Panc1 (cell line): Measurements from ENCODE around the gene STXBP5. TPM values are rescaled to one million over a fixed set of nuclear protein-coding genes. Genes with fewer than 3 reads are reported as not detected.

ENCODE experiments used
- ATAC-seq: fragments of 200-7000 bp; cut with Tn5 transposase; 2 replicates; pipeline ENCODE4 v1.9.1; 2020; ENCODE audit warnings: mild to moderate bottlenecking, moderate library complexity
- BruUV-seq: library from RNA; stranded (reverse); fragments of 400-500 nt; replicated peaks from 2 replicates; lab custom pipeline; 2021; lab: Mats Ljungman, UMichigan
- CTCF ChIA-PET: fragments of 300-600 bp; sonication (Branson Sonifier 250); formaldehyde crosslinking; loops from one replicate; lab custom pipeline; 2022; ENCODE audit warnings: antibody characterized with exemption; lab: Charles Lee
- POLR2A ChIA-PET: fragments of 300-600 bp; sonication (Branson Sonifier 250); formaldehyde crosslinking; loops from one replicate; lab custom pipeline; 2022; ENCODE audit warnings: antibody characterized with exemption; lab: Charles Lee
- DNase-seq: peaks from one replicate; pipeline ENCODE4 v3.0.0-alpha.2; 2010; ENCODE audit warnings: low read depth, low spot score
- H3K27ac ChIP-seq: 2 replicates; pipeline ENCODE4 v1.5.1; 2011; ENCODE audit warnings: mild to moderate bottlenecking, low read length, inconsistent platforms
- H3K27me3 ChIP-seq: fragments of 200-500 bp; sonication (Bioruptor generic); 2 replicates; pipeline ENCODE4 v1.6.0; 2014; ENCODE audit warnings: low read length, inconsistent platforms; ENCODE audit not compliant: control insufficient read depth, insufficient read depth
- H3K36me3 ChIP-seq: fragments of 200-500 bp; sonication (Bioruptor generic); 2 replicates; pipeline ENCODE4 v1.5.1; 2014; ENCODE audit warnings: inconsistent platforms, mild to moderate bottlenecking, low read length, moderate library complexity; ENCODE audit not compliant: control insufficient read depth, insufficient read depth
- H3K4me1 ChIP-seq: 2 replicates; pipeline ENCODE4 v1.5.1; 2011; ENCODE audit warnings: inconsistent platforms, mild to moderate bottlenecking, low read length, moderate library complexity; ENCODE audit not compliant: control insufficient read depth, insufficient read depth
- H3K4me3 ChIP-seq, 2 experiments: 2 replicates each; pipeline ENCODE4 v1.5.1; 2011 to 2012; ENCODE audit warnings: low read depth in 2 of 2, low read length in 2 of 2, mild to moderate bottlenecking in 2 of 2, inconsistent platforms in 1 of 2, moderate library complexity in 1 of 2
- H3K9me3 ChIP-seq: fragments of 200-500 bp; sonication (Bioruptor generic); 2 replicates; pipeline ENCODE4 v1.5.1; 2014; ENCODE audit warnings: low read depth, mild to moderate bottlenecking, inconsistent platforms, low read length, moderate library complexity; ENCODE audit not compliant: control insufficient read depth, insufficient read depth
- CTCF ChIP-seq: fragments of 450-650 bp; IDR thresholded peaks from 2 replicates; pipeline ENCODE4 v1.5.1; 2017; ENCODE audit warnings: mild to moderate bottlenecking
- POLR2AphosphoS5 ChIP-seq: IDR thresholded peaks from 2 replicates; pipeline ENCODE4 v1.6.1; 2012; ENCODE audit warnings: mild to moderate bottlenecking, low read depth, low read length, moderate library complexity
- REST ChIP-seq, 2 experiments: IDR thresholded peaks; 2 replicates each; pipeline ENCODE4 v1.6.1; 2011 to 2012; ENCODE audit warnings: low read depth in 2 of 2, control low read depth in 1 of 2, low read length in 1 of 2, mild to moderate bottlenecking in 1 of 2, moderate library complexity in 1 of 2; ENCODE audit not compliant: insufficient read depth in 1 of 2
- SIN3A ChIP-seq: IDR thresholded peaks from 2 replicates; pipeline ENCODE4 v1.6.1; 2012; ENCODE audit warnings: low read depth, mild to moderate bottlenecking, low read length, moderate library complexity, borderline replicate concordance; ENCODE audit not compliant: insufficient read depth
- TCF7L2 ChIP-seq: IDR thresholded peaks from 2 replicates; pipeline ENCODE4 v1.6.1; 2011; ENCODE audit warnings: mild to moderate bottlenecking, low read depth, low read length, inconsistent platforms
- in situ Hi-C: cut with HindIII; loops from 2 replicates; pipeline ENCODE4 v1.10.0; 2016; ENCODE audit warnings: low sequenced_read_pairs, low pct_unique_long_range_greater_than_20kb
- intact Hi-C: fragments of 100-400 bp; cut with micrococcal nuclease; formaldehyde crosslinking; loops from one replicate; pipeline ENCODE4 v1.10.0; 2022; ENCODE audit not compliant: unreplicated experiment
- total RNA-seq: library from RNA; stranded (reverse); gene quantifications from one replicate; pipeline ENCODE4 v1.2.1, GENCODE V29; 2021; ENCODE audit not compliant: unreplicated experiment

Gene STXBP5
- total RNA-seq, 1 experiment from 2014 or later = 77.8 TPM

- intact Hi-C loops (no loop called here), in situ Hi-C loops (no loop called here)
- no peak overlapping the region for H3K27ac ChIP-seq
- BruUV-seq = no TSS peak
- ChIA-PET CTCF (no interaction called here), POLR2A (interaction anchor here (0.6 kb wide), 2 partner anchors 12 to 317 kb away, joined by 6 to 9 read pairs; no protein-coding TSS in a partner anchor)
- no peaks in the 10 kb centered on the region for H3K9me3 ChIP-seq
- H3K4me1 ChIP-seq = peaks cover 23% of the 10 kb centered on the region
- H3K27me3 ChIP-seq = no peaks in the 10 kb centered on the region
- ATAC-seq (no peak), DNase-seq (no peak)
- TF ChIP-seq POLR2AphosphoS5 (no peak), TCF7L2 (no peak), REST (IDR thresholded peaks at IDR 0.05; ENCODE audit: insufficient read depth in 1 of 2, low read depth in 2 of 2, low read length in 1 of 2) (no peak), CTCF (no peak), SIN3A (no peak)
- no peak overlapping the region for H3K4me3 ChIP-seq
- H3K36me3 ChIP-seq = no peaks in the 10 kb centered on the region; the same call in 1 of the 2 replicates
Observed at GRCh38 chr6:147219463-147219862, 15.2 kb downstream of the STXBP5 start.

- in situ Hi-C loops = no loop called here
- ChIA-PET CTCF (no interaction called here), POLR2A (no interaction called here)
- Histone ChIP-seq H3K27me3 (no peaks in the 10 kb centered on the region), H3K9me3 (no peaks in the 10 kb centered on the region), H3K27ac (no peak overlapping the region; the same call in 1 of the 2 replicates), H3K4me1 (peaks cover 23% of the 10 kb centered on the region), H3K4me3 (no peak overlapping the region), H3K36me3 (peaks cover 3% of the 10 kb centered on the region; the same call in 1 of the 2 replicates)
- ATAC-seq (no peak), DNase-seq (no peak)
- intact Hi-C loops = no loop called here
- BruUV-seq = no TSS peak
- TF ChIP-seq SIN3A (no peak), TCF7L2 (no peak), REST (IDR thresholded peaks at IDR 0.05; ENCODE audit: insufficient read depth in 1 of 2, low read depth in 2 of 2, low read length in 1 of 2) (no peak), CTCF (no peak), POLR2AphosphoS5 (no peak)
Observed at GRCh38 chr6:147220345-147220744, 16.1 kb downstream of the STXBP5 start.
